KMS-11 (cell line): ENCODE measurements around the gene FOXI2.

Source experiments
- H2AFZ ChIP-seq: fragments of 200-600 bp; sonication (generic); 2 replicates; pipeline ENCODE4 v1.6.1; 2016; ENCODE audit warnings: antibody characterized with exemption, mixed run types, low read depth
- H3K27ac ChIP-seq: fragments of 200-600 bp; sonication (generic); 2 replicates; pipeline ENCODE4 v1.6.1; 2016; ENCODE audit warnings: mild to moderate bottlenecking, mixed run types
- H3K27me3 ChIP-seq: fragments of 200-600 bp; sonication (generic); 2 replicates; pipeline ENCODE4 v1.6.1; 2017; ENCODE audit warnings: mild to moderate bottlenecking, low read depth, mixed run types, moderate library complexity; ENCODE audit not compliant: insufficient read depth
- H3K36me3 ChIP-seq: fragments of 200-600 bp; sonication (generic); 2 replicates; pipeline ENCODE4 v1.6.1; 2017; ENCODE audit warnings: mild to moderate bottlenecking, mixed run types; ENCODE audit not compliant: insufficient read depth
- H3K4me1 ChIP-seq: fragments of 200-600 bp; sonication (generic); 2 replicates; pipeline ENCODE4 v1.6.1; 2016; ENCODE audit warnings: mild to moderate bottlenecking, low read depth, mixed run types; ENCODE audit not compliant: poor library complexity, severe bottlenecking
- H3K4me2 ChIP-seq: fragments of 200-600 bp; sonication (generic); 2 replicates; pipeline ENCODE4 v1.7.0; 2016; ENCODE audit warnings: mild to moderate bottlenecking, mixed run types
- H3K4me3 ChIP-seq: fragments of 200-600 bp; sonication (generic); IDR thresholded peaks from 2 replicates; pipeline ENCODE4 v1.6.1; 2017; ENCODE audit warnings: low read depth, low read length, mixed read lengths; ENCODE audit not compliant: insufficient read depth
- H3K79me2 ChIP-seq: fragments of 200-600 bp; sonication (generic); 2 replicates; pipeline ENCODE4 v1.6.1; 2016; ENCODE audit warnings: low read depth, mixed run types; ENCODE audit not compliant: insufficient read depth
- H3K9ac ChIP-seq: fragments of 200-600 bp; sonication (generic); 2 replicates; pipeline ENCODE4 v1.6.1; 2016; ENCODE audit warnings: mild to moderate bottlenecking, mixed run types
- H4K20me1 ChIP-seq: fragments of 200-600 bp; sonication (generic); 2 replicates; pipeline ENCODE4 v1.6.1; 2016; ENCODE audit warnings: mild to moderate bottlenecking, mixed run types; ENCODE audit not compliant: insufficient read depth
- TF ChIP-seq, protein P1 (sequence below): fragments of 200-600 bp; sonication (generic); conservative IDR thresholded peaks from 2 replicates; pipeline ENCODE4 v1.6.1; 2017; ENCODE audit warnings: low read depth, mild to moderate bottlenecking, antibody characterized with exemption, low read length, moderate library complexity, mixed read lengths

Gene FOXI2

DNA sequence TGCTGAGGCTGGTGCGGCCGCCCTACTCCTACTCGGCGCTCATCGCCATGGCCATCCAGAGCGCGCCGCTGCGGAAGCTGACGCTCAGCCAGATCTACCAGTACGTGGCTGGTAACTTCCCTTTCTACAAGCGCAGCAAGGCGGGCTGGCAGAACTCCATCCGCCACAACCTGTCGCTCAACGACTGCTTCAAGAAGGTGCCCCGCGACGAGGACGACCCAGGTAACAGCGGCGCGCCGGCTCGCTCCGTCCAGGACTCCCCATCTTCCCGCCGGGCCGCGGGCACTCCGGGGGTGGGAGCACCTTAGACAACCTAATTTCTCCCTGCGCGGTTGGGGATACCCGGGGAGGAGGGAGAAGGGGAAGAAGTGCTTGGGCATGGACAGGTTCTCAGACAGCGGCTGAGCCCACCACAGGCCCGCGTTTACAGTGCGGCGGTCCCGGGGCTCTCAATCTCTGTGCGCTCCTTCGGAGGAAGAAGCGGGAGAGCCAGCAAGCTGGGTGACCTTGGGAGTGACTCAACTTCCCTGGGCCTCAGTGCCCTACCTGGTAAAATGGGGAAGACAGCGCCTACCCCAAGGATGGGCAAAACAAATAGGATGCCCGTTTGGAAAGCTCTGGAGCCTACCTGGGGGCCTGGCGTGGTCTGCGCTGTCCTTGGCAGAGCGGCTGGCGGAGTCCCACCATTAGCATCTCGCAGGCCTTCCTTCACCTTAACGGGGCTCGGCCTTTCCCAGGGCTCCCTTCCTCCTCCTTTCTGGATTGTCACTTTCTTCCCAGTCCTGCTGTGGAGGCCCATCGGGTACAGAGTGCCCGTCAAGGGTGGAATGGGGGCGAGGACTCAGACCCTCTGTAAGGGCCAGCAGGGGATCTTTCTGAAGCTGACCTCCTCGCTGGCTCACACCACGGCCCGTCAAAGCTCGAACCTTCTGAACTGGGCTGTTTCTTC, 852 bp downstream of the FOXI2 start:
- Histone ChIP-seq H3K36me3 (no peaks in the 10 kb centered on the region), H3K4me3 (no peak overlapping the region), H3K9ac (no peak overlapping the region), H3K27me3 (no peaks in the 10 kb centered on the region), H3K27ac (no peak overlapping the region), H3K4me1 (no peaks in the 10 kb centered on the region), H2AFZ (no peak overlapping the region), H3K79me2 (no peaks in the 10 kb centered on the region), H3K4me2 (no peak overlapping the region), H4K20me1 (no peaks in the 10 kb centered on the region)
- TF ChIP-seq, protein P1, sequence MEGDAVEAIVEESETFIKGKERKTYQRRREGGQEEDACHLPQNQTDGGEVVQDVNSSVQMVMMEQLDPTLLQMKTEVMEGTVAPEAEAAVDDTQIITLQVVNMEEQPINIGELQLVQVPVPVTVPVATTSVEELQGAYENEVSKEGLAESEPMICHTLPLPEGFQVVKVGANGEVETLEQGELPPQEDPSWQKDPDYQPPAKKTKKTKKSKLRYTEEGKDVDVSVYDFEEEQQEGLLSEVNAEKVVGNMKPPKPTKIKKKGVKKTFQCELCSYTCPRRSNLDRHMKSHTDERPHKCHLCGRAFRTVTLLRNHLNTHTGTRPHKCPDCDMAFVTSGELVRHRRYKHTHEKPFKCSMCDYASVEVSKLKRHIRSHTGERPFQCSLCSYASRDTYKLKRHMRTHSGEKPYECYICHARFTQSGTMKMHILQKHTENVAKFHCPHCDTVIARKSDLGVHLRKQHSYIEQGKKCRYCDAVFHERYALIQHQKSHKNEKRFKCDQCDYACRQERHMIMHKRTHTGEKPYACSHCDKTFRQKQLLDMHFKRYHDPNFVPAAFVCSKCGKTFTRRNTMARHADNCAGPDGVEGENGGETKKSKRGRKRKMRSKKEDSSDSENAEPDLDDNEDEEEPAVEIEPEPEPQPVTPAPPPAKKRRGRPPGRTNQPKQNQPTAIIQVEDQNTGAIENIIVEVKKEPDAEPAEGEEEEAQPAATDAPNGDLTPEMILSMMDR = no peak

DNA sequence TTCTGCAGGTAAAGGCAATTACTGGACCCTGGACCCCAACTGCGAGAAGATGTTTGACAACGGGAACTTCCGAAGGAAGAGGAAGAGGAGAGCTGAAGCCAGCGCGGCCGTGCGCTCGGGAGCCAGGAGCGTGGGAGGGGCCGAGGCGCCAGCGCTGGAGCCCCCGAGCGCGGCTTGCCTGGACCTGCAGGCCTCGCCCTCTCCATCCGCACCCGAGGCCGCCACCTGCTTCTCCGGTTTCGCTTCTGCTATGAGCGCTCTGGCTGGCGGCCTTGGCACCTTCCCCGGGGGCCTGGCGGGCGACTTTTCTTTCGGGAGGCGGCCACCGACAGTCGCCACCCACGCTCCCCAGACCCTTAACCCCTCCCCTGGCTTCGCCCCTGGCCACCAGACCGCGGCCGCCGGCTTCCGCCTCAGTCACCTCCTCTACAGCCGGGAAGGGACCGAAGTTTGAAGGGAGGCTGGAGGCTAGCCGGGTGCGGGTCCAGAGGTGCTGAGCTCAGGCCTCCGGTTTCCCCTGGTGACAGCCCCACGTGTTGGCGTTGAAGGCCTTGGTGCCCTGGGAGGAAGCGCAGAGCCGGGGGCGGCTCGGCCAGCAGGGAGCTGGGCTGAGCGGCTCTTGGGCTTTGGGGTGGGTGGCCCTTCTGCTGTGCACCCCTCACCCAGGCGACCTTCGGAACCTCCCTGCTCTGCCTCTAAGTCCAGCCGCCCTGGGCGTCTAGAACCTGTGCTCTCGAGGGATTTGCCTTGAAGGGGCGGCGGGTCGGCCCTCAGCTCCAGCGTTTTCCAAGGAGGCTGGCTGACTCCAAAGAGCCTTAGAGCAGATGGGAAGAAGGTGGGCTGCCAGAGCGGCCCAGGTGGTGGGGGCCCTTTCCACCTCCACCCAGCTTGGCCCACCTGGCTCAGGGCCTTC, 1.8 kb downstream of the FOXI2 start:
- no peak overlapping the region for H3K27ac ChIP-seq
- no peaks in the 10 kb centered on the region for H3K4me1 ChIP-seq
- TF ChIP-seq, protein P1 = no peak
- H3K27me3 ChIP-seq = no peaks in the 10 kb centered on the region
- H3K4me2 ChIP-seq = no peak overlapping the region
- no peak overlapping the region for H3K4me3 ChIP-seq
- no peak overlapping the region for H2AFZ ChIP-seq
- no peak overlapping the region for H3K9ac ChIP-seq
- H3K36me3 ChIP-seq = no peaks in the 10 kb centered on the region
- no peaks in the 10 kb centered on the region for H4K20me1 ChIP-seq
- no peaks in the 10 kb centered on the region for H3K79me2 ChIP-seq

DNA sequence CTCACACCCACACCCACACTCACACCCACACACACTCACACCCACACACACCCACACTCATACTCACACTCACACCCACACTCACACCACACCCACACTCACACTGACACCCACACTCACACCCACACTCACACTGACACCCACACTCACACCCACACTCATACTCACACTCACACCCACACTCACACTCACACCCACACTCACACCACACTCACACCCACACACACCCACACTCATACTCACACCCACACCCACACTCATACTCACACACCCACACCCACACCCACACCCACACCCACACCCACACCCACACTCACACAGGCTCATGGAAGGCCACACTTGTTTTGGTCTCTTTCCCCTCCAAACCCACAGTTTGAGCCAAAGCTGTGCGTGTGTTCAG, 2.9 kb downstream of the FOXI2 start:
- Histone ChIP-seq H3K4me3 (no peak overlapping the region), H3K4me2 (no peak overlapping the region), H3K4me1 (no peaks in the 10 kb centered on the region), H2AFZ (no peak overlapping the region), H3K27me3 (no peaks in the 10 kb centered on the region), H4K20me1 (no peaks in the 10 kb centered on the region), H3K27ac (no peak overlapping the region), H3K36me3 (no peaks in the 10 kb centered on the region), H3K79me2 (no peaks in the 10 kb centered on the region), H3K9ac (no peak overlapping the region)
- TF ChIP-seq, protein P1 = no peak

DNA sequence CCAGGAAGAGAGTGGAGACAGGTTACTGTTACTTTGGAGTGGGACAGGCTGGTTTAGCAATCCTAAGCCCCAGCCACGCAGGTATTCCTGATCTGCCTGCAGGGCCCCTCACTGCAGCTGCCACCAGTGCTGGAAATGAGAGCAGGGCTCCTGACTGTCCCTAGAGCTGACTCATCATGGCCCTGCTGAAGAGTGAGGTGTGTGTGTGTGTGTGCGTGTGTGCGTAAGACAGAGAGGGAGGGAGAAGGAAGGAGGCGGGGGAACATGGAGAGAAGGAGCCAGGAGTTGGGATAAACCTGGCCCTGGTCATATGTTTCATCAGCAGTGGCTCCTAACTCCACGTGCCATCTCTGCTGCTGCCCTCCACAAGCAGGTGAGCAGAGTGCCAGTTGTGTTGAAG, 3.6 kb downstream of the FOXI2 start:
- no peaks in the 10 kb centered on the region for H3K79me2 ChIP-seq
- H4K20me1 ChIP-seq = no peaks in the 10 kb centered on the region
- no peaks in the 10 kb centered on the region for H3K36me3 ChIP-seq
- H3K4me3 ChIP-seq = no peak overlapping the region
- TF ChIP-seq, protein P1 = no peak
- H3K27ac ChIP-seq = no peak overlapping the region
- no peak overlapping the region for H2AFZ ChIP-seq
- H3K4me1 ChIP-seq = no peaks in the 10 kb centered on the region
- no peaks in the 10 kb centered on the region for H3K27me3 ChIP-seq
- H3K9ac ChIP-seq = no peak overlapping the region
- H3K4me2 ChIP-seq = no peak overlapping the region
